Smooth muscle cell (in vitro differentiated cells): ENCODE results near the gene POU2AF3. TPM values are rescaled to one million over a fixed set of nuclear protein-coding genes. Genes with fewer than 3 reads are reported as not detected.
"Not testable (repeated sequence)": the region's sequence is repeated elsewhere in the genome, so short reads cannot be mapped to it uniquely, and the experiment has no call there.

ENCODE experiments used
- DNase-seq: peaks from one replicate; lab custom pipeline; 2025; ENCODE audit not compliant: unreplicated experiment; lab: John Stamatoyannopoulos, UW
- H2AFZ ChIP-seq: fragments of 200-600 bp; sonication (generic); 2 replicates; pipeline ENCODE4 v1.6.0; 2016; ENCODE audit warnings: antibody characterized with exemption, low read depth, mild to moderate bottlenecking
- H3F3A ChIP-seq: fragments of 200-600 bp; sonication (generic); 2 replicates; pipeline ENCODE4 v1.6.0; 2017; ENCODE audit warnings: antibody characterized with exemption, low read depth
- H3K27ac ChIP-seq: fragments of 200-600 bp; sonication (generic); 2 replicates; pipeline ENCODE4 v1.5.1; 2016; ENCODE audit warnings: low read depth, mild to moderate bottlenecking
- H3K27me3 ChIP-seq: fragments of 200-600 bp; sonication (generic); 2 replicates; pipeline ENCODE4 v1.6.1; 2016; ENCODE audit warnings: low read depth, mild to moderate bottlenecking
- H3K36me3 ChIP-seq: fragments of 200-600 bp; sonication (generic); 2 replicates; pipeline ENCODE4 v1.5.1; 2016; ENCODE audit warnings: low read depth
- H3K4me1 ChIP-seq: fragments of 200-600 bp; sonication (generic); 2 replicates; pipeline ENCODE4 v1.5.1; 2016; ENCODE audit warnings: low read depth
- H3K4me2 ChIP-seq: fragments of 200-600 bp; sonication (generic); 2 replicates; pipeline ENCODE4 v1.6.0; 2016; ENCODE audit warnings: mild to moderate bottlenecking
- H3K4me3 ChIP-seq: fragments of 200-600 bp; sonication (generic); 2 replicates; pipeline ENCODE4 v1.5.1; 2016; ENCODE audit warnings: mild to moderate bottlenecking
- H3K79me2 ChIP-seq: fragments of 200-600 bp; sonication (generic); 2 replicates; pipeline ENCODE4 v1.6.0; 2016; ENCODE audit warnings: low read depth, mild to moderate bottlenecking
- H3K9ac ChIP-seq: fragments of 200-600 bp; sonication (generic); 2 replicates; pipeline ENCODE4 v1.6.0; 2016; ENCODE audit warnings: low read depth
- H3K9me3 ChIP-seq: fragments of 200-600 bp; sonication (generic); replicated peaks from 2 replicates; pipeline ENCODE4 v1.5.1; 2016; ENCODE audit warnings: low read depth
- H4K20me1 ChIP-seq: fragments of 200-600 bp; sonication (generic); 2 replicates; pipeline ENCODE4 v1.6.0; 2016; ENCODE audit warnings: low read depth
- CTCF ChIP-seq: fragments of 200-600 bp; sonication (generic); IDR thresholded peaks from 2 replicates; pipeline ENCODE4 v1.5.1; 2017; ENCODE audit warnings: borderline replicate concordance, mild to moderate bottlenecking, antibody characterized with exemption; ENCODE audit not compliant: insufficient read depth, poor library complexity, severe bottlenecking
- WGBS: methylation state at CpG from one replicate; pipeline ENCODE4 v1.1.7; 2016; ENCODE audit warnings: low lambda C conversion rate; 5-methylcytosine and 5-hydroxymethylcytosine counted together
- polyA plus RNA-seq: library from polyadenylated mRNA; unstranded; fragments of >200 nt; fragmentation: Nextera tagmentation; extraction: Ambion mirVana; gene quantifications from 2 replicates; pipeline ENCODE4 v1.2.1, GENCODE V29; 2016
- total RNA-seq: library from RNA; depleted of rRNA; stranded (reverse); fragments of >200 nt; gene quantifications from 2 replicates; pipeline ENCODE4 v1.2.3, GENCODE V29; 2014

Gene POU2AF3
- total and polyA plus RNA-seq, 2 experiments from 2014 or later = not detected

GRCh38 chr11:111291764-111292163 is 6.6 kb upstream of the POU2AF3 start:
- DNase-seq = no peak
- H3F3A ChIP-seq = no peaks in the 10 kb centered on the region
- WGBS = 99% methylated on average over 5 of the region's 5 CpGs

DNA sequence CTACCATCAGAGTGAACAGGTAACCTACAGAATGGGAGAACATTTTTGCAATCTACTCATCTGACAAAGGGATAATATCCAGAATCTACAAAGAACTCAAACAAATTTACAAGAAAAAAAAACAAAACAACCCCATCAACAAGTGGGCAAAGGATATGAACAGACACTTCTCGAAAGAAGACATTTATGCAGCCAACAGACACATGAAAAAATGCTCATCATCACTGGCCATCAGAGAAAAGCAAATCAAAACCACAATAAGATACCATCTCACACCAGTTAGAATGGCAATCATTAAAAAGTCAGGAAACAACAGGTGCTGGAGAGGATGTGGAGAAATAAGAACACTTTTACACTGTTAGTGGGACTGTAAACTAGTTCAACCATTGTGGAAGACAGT is 5.9 kb upstream of the POU2AF3 start:
- not testable (repeated sequence) for H3K4me1 ChIP-seq, H3K36me3 ChIP-seq, H3K4me3 ChIP-seq, H3K9me3 ChIP-seq, H4K20me1 ChIP-seq, H3K9ac ChIP-seq, H3K27ac ChIP-seq, H3K27me3 ChIP-seq, H2AFZ ChIP-seq, H3K79me2 ChIP-seq, H3F3A ChIP-seq, DNase-seq, H3K4me2 ChIP-seq
- 89% methylated on average over 1 of the region's 1 CpG for WGBS

More at GRCh38 chr11:111291764-111292163, 6.6 kb upstream of the POU2AF3 start:
- H3K9ac ChIP-seq = no peak overlapping the region
- H3K9me3 ChIP-seq = no peaks in the 10 kb centered on the region
- no peak overlapping the region for H2AFZ ChIP-seq
- H3K4me1 ChIP-seq = no peaks in the 10 kb centered on the region
- H3K27me3 ChIP-seq = no peaks in the 10 kb centered on the region
- no peak overlapping the region for H3K27ac ChIP-seq
- H4K20me1 ChIP-seq = no peaks in the 10 kb centered on the region
- H3K4me3 ChIP-seq = no peak overlapping the region
- no peaks in the 10 kb centered on the region for H3K36me3 ChIP-seq
- no peaks in the 10 kb centered on the region for H3K79me2 ChIP-seq
- no peak for TF ChIP-seq CTCF
- H3K4me2 ChIP-seq = no peak overlapping the region

GRCh38 chr11:111296196-111296595 is 2.1 kb upstream of the POU2AF3 start:
- Histone ChIP-seq H3K27ac (no peak overlapping the region), H3K9me3 (no peaks in the 10 kb centered on the region), H4K20me1 (no peaks in the 10 kb centered on the region), H2AFZ (no peak overlapping the region), H3K79me2 (no peaks in the 10 kb centered on the region), H3K9ac (no peak overlapping the region), H3F3A (no peaks in the 10 kb centered on the region), H3K4me1 (no peaks in the 10 kb centered on the region), H3K36me3 (no peaks in the 10 kb centered on the region), H3K4me2 (no peak overlapping the region), H3K27me3 (peaks cover 17% of the 10 kb centered on the region), H3K4me3 (no peak overlapping the region)
- DNase-seq = no peak
- WGBS = 75% methylated on average over 3 of the region's 3 CpGs
- no peak for TF ChIP-seq CTCF

DNA sequence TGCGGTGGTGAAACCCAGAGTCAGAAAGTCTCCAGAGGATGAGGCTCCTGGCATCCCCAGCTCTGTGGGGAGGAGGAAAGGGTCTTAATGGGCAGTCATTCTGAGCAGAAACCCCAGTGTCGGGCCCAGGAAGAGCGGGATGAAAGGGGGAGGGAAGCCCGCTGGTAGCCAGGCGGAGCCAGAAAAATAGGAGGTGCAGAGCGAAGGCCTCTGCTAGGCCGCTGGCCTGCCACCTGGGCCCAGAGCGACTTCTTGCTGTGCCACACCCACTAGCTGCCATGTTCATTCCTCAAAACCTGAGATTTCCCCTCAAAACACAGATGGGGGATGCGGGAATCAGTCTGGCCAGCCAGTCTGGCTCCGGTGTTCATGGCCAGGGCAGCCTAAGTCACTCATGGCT is 650 bp upstream of the POU2AF3 start:
- TF ChIP-seq CTCF = no peak
- H3K36me3 ChIP-seq = no peaks in the 10 kb centered on the region
- no peak overlapping the region for H3K4me2 ChIP-seq
- H4K20me1 ChIP-seq = no peaks in the 10 kb centered on the region
- 88% methylated on average over 10 of the region's 10 CpGs for WGBS
- H3K79me2 ChIP-seq = no peaks in the 10 kb centered on the region
- no peaks in the 10 kb centered on the region for H3K4me1 ChIP-seq
- H2AFZ ChIP-seq = no peak overlapping the region
- no peak overlapping the region for H3K27ac ChIP-seq
- no peak overlapping the region for H3K4me3 ChIP-seq
- no peak for DNase-seq
- H3K27me3 ChIP-seq = peaks cover 29% of the 10 kb centered on the region
- H3K9ac ChIP-seq = no peak overlapping the region
- H3K9me3 ChIP-seq = no peaks in the 10 kb centered on the region
- no peaks in the 10 kb centered on the region for H3F3A ChIP-seq
